HG03064 (cell line): ENCODE results near the gene CNDP1.
"Not testable (repeated sequence)": the region's sequence is repeated elsewhere in the genome, so short reads cannot be mapped to it uniquely, and the experiment has no call there.

Source experiments
- ATAC-seq: cut with Tn5 transposase; IDR thresholded peaks from one replicate; pipeline ENCODE4 v1.9.1; 2021; ENCODE audit warnings: low read depth; ENCODE audit not compliant: unreplicated experiment

CNDP1 gene, protein sequence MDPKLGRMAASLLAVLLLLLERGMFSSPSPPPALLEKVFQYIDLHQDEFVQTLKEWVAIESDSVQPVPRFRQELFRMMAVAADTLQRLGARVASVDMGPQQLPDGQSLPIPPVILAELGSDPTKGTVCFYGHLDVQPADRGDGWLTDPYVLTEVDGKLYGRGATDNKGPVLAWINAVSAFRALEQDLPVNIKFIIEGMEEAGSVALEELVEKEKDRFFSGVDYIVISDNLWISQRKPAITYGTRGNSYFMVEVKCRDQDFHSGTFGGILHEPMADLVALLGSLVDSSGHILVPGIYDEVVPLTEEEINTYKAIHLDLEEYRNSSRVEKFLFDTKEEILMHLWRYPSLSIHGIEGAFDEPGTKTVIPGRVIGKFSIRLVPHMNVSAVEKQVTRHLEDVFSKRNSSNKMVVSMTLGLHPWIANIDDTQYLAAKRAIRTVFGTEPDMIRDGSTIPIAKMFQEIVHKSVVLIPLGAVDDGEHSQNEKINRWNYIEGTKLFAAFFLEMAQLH

DNA sequence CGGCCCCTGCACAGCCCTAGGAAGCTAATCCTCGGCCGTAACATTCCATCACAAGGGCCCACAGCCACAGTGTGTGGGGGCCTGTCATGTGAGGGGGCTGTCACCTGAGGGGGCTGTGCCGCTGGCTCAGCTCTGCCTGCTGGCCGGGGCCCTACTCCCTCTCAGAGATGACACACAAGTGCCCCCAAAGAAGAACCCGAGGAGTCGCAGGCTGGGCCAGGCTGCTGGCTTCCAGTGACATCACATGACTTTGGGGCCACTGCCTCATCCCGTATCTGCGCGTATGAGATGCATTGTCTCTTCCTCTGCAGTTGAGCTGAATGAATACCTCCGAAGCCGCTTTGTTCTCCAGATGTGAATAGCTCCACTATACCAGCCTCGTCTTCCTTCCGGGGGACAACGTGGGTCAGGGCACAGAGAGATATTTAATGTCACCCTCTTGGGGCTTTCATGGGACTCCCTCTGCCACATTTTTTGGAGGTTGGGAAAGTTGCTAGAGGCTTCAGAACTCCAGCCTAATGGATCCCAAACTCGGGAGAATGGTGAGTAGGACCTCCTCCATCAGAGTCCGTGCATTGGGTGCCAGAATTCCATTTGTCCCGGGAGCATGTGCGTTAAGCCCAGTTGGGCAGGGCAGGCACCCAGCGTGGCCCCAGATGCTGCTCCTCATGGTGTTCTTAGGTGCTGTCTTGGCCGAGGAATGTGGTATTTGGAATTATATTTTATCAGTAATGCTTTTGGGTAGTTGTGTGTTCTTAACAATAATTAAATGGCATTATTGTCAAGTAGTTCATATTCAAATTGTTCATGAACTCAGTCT lies at the start of gene CNDP1:
Gene CNDP1 (plus strand): TSS at position 351 of the 820 bp plus-strand sequence. CDS start 168 bp downstream, at position 519.
- ATAC-seq: no peak

DNA sequence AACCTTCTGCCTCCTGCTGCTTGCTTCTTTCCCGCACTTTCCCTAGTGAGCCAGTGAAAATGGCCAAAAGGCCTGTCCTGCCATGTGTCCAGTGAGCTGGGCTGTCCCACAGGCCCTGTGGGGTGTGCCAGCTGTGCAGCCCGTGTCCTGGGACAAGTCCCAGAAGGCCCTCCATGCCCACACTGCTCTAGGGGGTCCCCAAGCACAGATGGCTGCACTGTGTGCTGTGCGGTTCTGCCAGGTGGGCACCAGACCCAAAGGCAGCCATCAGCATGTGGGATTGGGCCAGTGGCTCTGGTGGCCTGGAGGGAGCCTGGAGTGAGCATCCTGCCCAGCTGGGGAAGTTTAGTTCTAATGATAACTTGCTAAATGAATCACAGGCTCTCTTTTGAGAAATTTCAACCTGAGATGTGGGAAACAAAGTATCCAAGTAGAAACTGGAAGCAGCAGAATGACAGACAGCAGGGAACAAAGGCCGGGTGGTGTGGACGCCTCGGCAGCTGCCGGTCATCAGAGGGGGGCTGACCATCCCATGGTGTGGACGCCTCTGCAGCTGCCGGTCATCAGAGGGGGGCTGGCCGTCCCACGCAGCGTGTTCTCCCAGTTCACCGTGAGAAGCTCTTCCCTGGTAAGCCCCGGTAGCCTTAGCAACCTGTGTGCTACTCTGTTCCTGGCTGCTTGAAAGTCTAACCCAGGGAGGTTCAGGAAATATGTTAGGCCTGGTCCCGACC lies 48.0 kb upstream of the CNDP1 start:
- no peak for ATAC-seq

DNA sequence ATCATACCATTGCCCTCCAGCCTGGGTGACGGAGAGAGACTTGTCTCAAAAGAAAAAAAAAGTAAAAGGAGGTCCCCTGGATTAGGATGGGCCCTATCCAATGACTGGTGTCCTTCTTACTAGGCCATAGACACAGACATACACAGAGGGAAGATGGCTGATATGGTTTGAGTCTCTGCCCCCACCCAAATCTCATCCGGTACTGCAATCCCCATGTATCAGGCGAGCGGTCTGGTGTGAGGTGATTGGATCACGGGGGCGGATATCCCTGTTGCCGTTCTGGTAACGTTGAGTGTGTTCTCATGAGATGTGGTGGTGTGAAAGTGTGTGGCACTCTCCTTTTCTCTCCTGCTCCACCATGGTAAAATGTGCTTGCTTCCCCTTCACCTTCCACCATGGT lies 45.9 kb upstream of the CNDP1 start:
- no peak for ATAC-seq

DNA sequence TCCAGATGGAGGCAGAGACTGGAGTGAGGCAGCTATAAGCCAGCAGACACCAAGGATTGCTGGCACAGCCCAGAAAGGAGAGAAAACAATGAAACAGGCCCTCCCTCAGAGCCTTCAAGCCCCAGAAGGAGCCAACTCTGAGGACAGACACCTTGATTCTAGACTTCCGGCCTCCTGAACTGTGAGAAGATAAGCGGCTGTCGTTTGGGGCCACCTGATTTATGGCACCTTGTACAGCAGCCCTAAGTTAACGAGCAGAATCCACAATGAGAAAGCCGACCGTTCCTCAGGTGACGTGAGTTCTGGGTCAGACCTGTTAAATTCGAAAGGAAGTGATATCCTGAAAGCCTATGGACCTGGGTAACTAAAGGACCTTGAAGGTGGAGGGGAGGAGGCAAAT lies 45.4 kb upstream of the CNDP1 start:
- ATAC-seq: no peak

DNA sequence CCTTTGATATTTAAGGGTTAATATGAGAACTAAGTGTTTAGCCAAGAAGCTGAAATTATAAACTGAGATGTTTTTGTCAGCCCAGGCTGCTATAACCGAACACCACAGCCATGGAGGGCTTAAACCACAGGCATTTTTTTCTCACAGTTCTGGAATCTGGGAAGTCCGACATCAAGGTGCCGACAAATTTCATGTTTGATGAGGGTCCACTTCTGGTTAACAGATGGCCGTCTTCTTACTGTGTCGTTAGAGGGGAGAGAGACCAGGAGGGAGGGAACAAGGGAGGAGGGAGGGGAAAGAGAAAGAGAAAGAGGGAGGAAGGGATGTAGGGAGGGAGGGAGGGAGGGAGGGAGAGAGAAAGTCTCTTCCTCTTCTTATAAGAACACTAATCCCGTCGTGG lies 44.6 kb upstream of the CNDP1 start:
- no peak for ATAC-seq

DNA sequence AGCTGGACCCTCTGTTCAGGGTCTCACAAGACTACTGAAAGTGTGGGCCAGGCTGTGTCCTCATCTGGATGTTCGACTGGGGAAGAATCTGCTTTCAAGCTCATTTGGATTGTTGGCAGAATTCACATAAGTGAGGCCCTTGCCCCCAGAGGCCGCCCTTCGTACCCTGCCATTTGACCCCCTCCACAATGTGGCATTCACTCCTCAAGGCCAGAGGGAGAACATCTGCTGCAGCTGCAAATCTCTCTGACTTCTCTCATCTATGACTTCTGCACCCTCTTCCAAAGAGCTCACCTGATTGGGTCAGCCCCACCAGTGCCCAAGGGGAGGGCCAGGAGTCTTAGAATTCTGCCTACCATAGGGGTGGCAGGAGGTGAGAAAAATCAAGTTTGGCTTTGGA lies 42.0 kb upstream of the CNDP1 start:
- no peak for ATAC-seq

DNA sequence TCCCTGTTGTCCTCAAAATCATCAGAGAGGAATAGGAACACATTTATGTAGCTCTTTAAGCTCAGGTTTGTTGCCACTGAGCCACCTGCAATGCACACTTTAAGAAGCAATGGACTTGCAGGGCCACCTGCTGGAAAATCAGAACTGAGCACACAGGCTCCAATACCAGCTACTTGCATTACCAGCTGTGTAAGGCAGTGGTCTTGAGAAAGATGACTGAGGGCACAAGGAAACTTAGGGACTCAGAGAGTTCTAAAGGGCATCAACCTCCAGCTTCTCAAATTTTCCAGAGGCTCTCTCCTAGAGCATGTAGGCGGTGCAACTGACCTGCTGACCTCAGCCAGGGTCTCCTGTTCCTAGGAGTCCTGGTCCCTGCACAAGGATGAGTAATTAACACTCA lies 40.6 kb upstream of the CNDP1 start:
- no peak for ATAC-seq

DNA sequence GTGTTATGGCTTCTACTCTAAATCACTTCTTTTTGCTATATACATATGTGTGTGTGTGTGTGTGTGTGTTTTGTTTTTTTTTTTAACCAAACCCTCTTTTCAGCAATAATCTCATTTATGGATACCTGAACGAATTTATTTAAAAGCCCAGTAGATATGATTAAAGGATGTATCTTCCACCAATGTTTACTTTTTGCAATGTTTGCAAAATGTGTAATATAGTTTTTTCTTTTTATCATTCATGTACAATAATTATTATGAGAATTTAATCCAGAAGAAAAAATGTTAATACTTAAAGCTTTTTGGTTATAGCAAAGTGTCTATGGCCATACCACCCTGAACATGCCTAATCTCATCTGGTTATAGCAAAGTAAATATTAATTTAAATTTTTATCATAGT lies 39.8 kb upstream of the CNDP1 start:
- no peak for ATAC-seq

DNA sequence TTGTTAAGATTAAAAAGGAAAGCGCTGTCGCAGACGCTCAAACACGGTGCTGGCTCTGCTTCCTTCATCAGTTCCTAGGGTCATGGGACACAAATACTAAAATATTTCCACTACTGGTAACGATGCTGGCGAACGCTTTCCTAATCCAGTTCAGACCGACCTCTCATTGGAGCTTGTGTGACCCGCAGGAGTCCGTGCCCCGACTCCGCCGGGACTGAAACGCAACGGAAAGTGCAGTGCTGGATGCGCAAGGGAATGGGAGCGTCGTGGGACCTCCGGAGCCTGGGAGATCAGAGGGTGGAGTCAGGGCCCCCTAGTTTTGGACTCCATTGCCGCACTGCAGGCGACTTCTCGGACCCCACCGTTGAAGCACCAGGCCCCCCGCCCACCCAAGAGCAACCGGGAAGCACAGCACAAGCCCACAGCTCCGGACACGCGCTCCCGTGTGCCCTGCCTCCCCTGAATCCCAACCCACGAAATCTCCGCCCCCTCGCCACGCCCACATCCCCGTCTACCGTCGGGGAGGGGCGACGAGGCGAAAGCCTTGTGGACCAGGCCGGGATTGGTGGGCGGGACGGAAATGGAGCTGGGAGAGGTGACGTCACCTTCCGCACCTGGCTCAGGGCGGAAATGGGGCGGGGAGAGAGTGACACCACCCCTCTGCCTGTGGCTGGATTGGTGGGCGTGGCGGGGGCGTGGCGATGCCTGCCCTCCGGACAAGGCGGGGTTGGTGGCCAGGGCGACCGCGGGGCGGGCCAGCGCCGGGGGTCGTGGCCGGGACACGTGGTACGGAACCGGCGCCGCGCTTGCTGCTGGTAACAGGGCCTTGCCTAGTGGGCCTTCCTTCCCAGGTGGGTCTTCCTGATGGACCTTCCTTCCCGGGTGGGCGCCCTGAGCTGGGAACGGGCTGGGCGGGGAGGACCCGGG lies 38.5 kb upstream of the CNDP1 start, which contains the start of gene CNDP2:
Gene CNDP2 (plus strand): TSS at position 783 of the 927 bp plus-strand sequence. CDS start 3,611 bp downstream, outside the sequence.
- ATAC-seq: peak; percentile 76

DNA sequence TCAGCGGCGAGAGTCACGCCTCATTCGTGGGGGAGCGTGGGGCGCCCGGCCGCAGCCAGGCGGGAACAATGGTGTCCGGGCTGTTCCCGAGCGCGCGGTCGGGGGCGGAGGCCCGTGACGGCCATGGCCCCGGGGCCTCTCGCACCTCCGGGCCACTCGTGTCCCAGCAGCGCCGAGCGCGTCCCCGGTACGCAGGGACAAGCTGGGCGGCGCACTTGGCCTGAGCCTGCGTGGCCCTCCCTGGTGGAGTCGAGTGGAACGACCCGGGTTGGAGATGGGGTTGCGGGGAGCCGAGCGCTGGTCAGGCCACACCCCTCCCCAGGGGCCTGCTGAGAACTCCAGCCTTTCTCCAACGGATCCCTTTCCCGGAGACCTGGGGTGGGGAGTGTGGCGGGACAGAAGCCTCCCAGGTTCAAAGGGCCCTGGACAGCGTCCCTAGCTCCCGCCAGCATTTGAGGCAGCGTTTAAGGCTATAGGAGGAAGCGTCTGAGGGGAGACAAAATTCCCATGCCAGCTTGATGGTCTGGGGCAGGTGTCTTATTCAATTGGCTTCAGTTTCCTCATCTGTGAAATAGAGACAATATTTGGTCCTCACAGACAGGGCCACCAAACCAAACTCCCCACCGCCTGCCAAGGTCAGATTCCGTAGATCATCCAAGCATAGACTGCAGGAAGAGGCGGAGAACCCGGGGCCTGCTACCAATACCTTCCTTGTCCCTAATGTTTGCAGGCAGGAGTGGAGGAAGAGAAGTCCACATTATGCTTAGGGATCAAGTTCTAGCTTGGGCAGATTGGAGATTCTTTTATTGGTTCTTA lies 37.6 kb upstream of the CNDP1 start:
- ATAC-seq: peak; percentile 10

DNA sequence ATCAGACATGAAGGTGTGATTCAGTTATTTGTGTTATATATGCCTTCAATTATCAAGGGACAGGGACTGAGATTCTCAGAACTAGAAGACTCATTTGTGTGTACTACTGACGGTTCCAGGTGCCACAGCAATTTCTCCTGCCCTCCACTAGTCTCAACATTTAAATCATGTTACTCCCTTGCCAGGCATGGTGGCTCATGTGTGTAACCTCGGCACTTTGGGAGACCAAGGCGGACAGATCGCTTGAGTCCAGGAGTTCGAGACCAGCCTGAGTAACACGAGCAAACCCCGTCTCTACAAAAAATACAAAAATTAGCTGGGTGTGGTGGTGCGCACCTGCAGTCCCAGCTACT lies 37.0 kb upstream of the CNDP1 start:
- ATAC-seq: no peak

DNA sequence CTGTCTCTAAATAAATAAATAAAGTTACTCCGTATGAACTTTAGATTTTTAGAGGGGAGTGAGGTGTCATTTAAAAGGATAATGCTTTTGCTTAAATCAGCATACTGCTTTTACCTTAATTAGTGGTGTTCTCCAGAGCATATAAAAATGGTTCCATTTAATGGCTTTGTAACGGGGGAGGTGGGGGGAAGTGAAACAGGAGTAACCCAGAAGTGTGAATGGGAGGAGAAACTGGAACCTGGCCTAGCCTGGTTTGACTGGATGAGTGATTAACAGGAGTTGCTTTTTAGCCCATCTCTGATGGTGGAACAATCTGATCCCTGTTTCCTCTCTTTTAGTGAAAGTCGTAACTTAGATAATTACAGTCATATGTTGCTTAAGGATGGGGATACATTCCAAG lies 36.5 kb upstream of the CNDP1 start:
- ATAC-seq: no peak

DNA sequence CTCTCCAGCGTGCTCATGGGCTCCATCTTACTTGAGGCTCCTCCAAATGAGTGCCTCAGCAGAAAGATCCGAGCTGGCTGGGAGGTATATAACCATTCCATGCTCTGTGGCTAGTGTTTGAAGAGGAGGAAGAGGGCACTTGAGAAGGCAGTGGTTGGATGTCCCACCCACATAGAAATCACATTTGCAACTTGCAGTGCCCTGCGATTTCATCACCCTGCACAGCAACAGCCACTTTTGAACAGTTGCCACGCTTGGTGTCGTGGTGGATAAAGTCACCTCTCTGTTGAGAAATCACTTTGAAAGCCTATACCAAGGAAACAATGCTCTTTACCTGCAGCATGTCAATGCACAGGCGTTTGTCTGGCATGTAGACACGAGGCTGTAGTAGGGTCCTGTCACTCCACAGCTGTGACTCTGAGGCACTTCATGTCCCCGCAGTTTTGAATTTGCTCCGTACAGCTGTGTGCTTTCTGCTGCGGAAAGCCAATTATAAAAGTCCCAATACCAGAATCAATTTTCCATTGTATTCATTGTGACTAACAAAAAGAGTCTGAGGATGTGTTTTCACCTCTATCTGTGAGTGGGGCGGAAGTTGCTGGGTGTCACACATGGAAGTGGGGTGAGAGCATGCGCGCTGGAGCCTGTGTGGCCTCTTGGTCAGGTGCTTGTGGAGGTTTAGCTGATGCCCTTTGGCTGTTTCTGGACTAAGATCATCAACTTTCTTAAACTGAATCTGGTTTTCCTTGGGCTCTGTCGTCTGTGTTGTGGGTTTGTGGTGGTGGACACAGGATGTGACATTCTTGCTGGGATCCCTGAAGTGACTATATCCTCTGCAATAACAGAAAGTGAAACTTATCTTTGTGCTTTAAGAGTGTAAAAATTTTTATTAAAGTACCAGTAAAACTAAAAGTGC lies 35.3 kb upstream of the CNDP1 start:
- peak; percentile 25 for ATAC-seq

DNA sequence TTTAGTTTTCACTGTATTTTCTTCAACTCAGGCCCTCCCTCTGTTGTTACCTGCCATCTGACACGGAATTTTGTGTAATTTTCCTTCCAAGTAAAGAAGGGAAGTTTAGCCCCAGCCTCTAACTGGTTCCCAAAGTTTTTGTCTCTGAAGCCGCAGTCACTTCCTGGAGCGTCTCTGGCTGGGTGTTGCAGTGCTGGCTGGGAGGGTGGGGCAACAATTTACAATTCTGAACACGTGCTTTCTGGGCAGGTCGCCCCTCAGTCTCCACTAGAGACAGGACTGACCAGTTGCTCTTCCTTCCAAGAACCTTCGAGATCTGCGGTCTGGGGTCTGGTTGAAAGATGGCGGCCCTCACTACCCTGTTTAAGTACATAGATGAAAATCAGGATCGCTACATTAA lies 34.7 kb upstream of the CNDP1 start:
- ATAC-seq: peak; percentile 41

DNA sequence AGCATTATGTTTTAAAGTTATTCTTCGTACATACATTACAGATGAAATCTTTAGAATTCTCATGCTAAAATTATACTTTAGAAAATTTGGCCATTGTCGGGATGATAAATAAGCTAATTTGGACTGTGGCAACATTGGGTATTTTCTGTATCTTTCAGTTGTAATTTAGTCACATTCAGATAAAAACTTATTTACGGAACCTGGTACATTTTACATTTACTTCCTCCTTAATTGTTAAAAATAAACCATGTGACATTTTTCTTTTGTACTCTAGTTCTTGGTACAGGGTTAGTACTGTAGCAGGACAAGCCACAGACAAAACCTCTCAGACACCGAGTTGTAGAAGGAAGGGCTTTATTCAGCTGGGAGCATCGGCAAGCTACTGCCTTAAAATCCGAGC lies 33.9 kb upstream of the CNDP1 start:
- no peak for ATAC-seq

DNA sequence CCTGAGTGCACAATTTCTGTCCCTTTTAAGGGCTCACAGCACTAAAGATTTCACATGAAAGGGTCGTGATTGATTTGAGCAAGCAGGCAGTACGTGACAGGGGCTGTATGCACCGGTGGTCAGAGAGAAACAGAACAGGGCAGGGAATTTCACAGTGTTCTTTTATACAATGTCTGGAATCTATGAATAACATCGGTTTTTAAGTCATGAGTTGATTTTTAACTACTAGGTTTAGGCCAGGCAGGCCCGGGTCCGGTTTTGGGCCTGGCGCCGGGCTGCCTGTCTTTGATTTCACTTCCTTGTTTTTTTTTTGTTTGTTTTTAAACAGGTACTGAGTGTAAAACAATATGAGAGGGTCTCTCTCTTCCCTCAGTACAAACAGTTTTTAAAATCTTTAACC lies 33.5 kb upstream of the CNDP1 start:
- ATAC-seq: not testable (repeated sequence)

DNA sequence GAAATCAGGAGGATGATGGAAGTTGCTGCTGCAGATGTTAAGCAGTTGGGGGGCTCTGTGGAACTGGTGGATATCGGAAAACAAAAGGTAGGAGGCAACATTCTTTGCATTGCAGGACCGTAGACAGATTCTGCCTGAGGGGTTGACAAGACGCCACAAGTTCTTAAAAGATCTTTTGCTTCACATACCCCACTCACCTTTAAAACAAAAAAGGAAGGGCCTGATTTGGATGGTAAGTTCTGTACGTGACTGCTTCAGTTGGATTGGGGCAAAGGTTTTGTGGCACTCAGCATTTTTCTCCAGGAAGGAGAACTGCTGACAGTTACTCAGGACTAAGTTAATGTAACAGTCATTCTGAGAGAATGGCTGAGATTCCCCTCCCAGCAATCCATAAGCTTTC lies 32.9 kb upstream of the CNDP1 start:
- ATAC-seq: no peak

DNA sequence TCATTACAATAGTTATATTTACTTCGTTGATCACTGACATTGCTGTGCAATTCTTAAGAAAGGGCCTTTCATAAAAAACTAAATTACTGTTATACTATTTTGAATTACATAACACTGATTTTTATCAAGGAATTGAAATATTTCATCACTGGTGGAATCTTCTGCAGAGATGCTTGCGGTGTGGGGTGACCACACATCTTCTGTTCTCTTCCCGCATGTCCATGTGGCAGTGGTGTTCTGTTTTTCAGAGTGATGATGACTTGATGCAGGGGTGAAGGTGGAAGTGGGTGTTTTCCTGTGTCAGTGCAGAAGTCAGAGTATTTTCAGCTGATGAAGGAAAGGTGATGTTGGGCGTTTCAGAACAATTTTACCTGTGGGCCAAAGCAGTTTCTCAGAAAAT lies 31.2 kb upstream of the CNDP1 start:
- ATAC-seq: no peak
